ENCODE measurements around the gene CLDN2.

- TF ChIP-seq CTCF (IDR thresholded peaks at IDR 0.05) = no peak
- no peak for TF ChIP-seq POLR2AphosphoS5 (IDR thresholded peaks at IDR 0.05; ENCODE audit: insufficient read depth in 1 of 2, low read depth in 1 of 2)
Observed at GRCh38 chrX:106936246-106936645, 16.0 kb downstream of the CLDN2 start.
